Measurements from ENCODE around the gene NDEL1.

NDEL1 gene

GRCh38 chr17:8465356-8465755, 29.7 kb downstream of the NDEL1 start:
- Histone ChIP-seq H3K27ac (ENCODE audit: low read depth, low read length) (no peak overlapping the region), H3K27me3 (ENCODE audit: control insufficient read depth in 5 of 5, insufficient read depth in 4 of 5, low read length in 5 of 5) (no peaks in the 10 kb centered on the region), H3K4me3 (ENCODE audit: low read depth in 1 of 5, low read length in 5 of 5) (no peak overlapping the region), H3K9me3 (ENCODE audit: control insufficient read depth in 5 of 5, low read length in 5 of 5) (no peaks in the 10 kb centered on the region), H3K9ac (ENCODE audit: low read length in 5 of 5) (no peak overlapping the region), H3K4me1 (ENCODE audit: control insufficient read depth in 5 of 5, insufficient read depth in 5 of 5, low read length in 5 of 5) (peaks cover 2 to 31% (median 30%) of the 10 kb centered on the region in 5 donors), H3K36me3 (ENCODE audit: control insufficient read depth in 5 of 5, insufficient read depth in 5 of 5, low read length in 5 of 5) (peaks cover 16 to 81% (median 68%) of the 10 kb centered on the region in 5 donors)

DNA sequence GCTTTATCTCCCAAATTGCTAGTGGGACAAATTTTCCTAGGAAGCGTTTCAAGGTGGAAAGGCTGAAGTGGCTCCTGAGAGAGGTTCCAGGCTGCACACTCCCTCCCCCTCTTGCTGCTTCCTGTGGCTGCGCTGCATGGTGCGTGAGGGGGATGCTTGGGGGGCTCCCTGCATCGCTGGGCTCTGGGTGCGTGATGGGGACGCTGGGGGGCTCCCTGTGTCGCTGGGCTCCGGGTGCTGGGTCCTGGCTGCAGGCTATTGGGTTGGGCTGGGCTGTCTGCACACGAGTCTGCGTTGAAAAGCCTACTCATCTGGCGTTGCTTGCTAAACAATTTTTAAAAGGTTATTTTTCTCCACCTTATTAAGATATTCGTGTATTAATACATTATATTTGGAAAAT, 30.1 kb downstream of the NDEL1 start:
- peaks cover 6 to 35% (median 34%) of the 10 kb centered on the region in 5 donors for H3K4me1 ChIP-seq (ENCODE audit: control insufficient read depth in 5 of 5, insufficient read depth in 5 of 5, low read length in 5 of 5)
- H3K9me3 ChIP-seq (ENCODE audit: control insufficient read depth in 5 of 5, low read length in 5 of 5) = no peaks in the 10 kb centered on the region
- H3K4me3 ChIP-seq (ENCODE audit: low read depth in 1 of 5, low read length in 5 of 5) = no peak overlapping the region
- no peak overlapping the region for H3K9ac ChIP-seq (ENCODE audit: low read length in 5 of 5)
- peaks cover 12 to 81% (median 64%) of the 10 kb centered on the region in 5 donors for H3K36me3 ChIP-seq (ENCODE audit: control insufficient read depth in 5 of 5, insufficient read depth in 5 of 5, low read length in 5 of 5)
- no peaks in the 10 kb centered on the region for H3K27me3 ChIP-seq (ENCODE audit: control insufficient read depth in 5 of 5, insufficient read depth in 4 of 5, low read length in 5 of 5)
- H3K27ac ChIP-seq (ENCODE audit: low read depth, low read length) = no peak overlapping the region

DNA sequence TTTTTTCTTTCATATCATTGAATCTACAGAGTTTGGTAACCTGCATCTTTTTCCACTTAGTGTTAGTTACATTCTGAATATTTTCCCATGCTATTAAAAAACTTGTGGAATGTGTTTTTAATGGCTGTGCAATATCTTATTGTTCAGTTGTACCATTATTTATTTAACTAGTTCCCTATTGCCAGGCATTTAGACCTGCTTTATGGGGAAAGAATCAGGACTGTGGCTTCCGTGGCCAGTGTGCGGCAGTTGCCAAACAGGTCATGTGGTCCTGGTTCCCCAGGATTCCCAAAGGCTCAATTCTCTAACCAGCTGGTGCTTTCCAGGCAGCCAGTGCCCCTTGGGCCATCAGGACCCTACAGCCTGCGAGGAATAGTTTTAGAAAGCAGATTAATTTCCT, 30.8 kb downstream of the NDEL1 start:
- H3K36me3 ChIP-seq (ENCODE audit: control insufficient read depth in 5 of 5, insufficient read depth in 5 of 5, low read length in 5 of 5) = peaks cover 8 to 81% (median 61%) of the 10 kb centered on the region in 5 donors
- H3K9ac ChIP-seq (ENCODE audit: low read length in 5 of 5) = no peak overlapping the region
- no peak overlapping the region for H3K4me3 ChIP-seq (ENCODE audit: low read depth in 1 of 5, low read length in 5 of 5)
- no peak overlapping the region for H3K27ac ChIP-seq (ENCODE audit: low read depth, low read length)
- H3K27me3 ChIP-seq (ENCODE audit: control insufficient read depth in 5 of 5, insufficient read depth in 4 of 5, low read length in 5 of 5) = no peaks in the 10 kb centered on the region
- no peaks in the 10 kb centered on the region for H3K9me3 ChIP-seq (ENCODE audit: control insufficient read depth in 5 of 5, low read length in 5 of 5)
- peaks cover 6 to 40% (median 35%) of the 10 kb centered on the region in 5 donors for H3K4me1 ChIP-seq (ENCODE audit: control insufficient read depth in 5 of 5, insufficient read depth in 5 of 5, low read length in 5 of 5)

- Histone ChIP-seq H3K27ac (ENCODE audit: low read depth, low read length) (no peak overlapping the region), H3K4me1 (ENCODE audit: control insufficient read depth in 5 of 5, insufficient read depth in 5 of 5, low read length in 5 of 5) (peaks cover 6 to 40% (median 35%) of the 10 kb centered on the region in 5 donors), H3K27me3 (ENCODE audit: control insufficient read depth in 5 of 5, insufficient read depth in 4 of 5, low read length in 5 of 5) (no peaks in the 10 kb centered on the region), H3K9ac (ENCODE audit: low read length in 5 of 5) (no peak overlapping the region), H3K9me3 (ENCODE audit: control insufficient read depth in 5 of 5, low read length in 5 of 5) (no peaks in the 10 kb centered on the region), H3K36me3 (ENCODE audit: control insufficient read depth in 5 of 5, insufficient read depth in 5 of 5, low read length in 5 of 5) (peaks cover 8 to 81% (median 61%) of the 10 kb centered on the region in 5 donors), H3K4me3 (ENCODE audit: low read depth in 1 of 5, low read length in 5 of 5) (no peak overlapping the region)
These were observed 31.2 kb downstream of the NDEL1 start for GRCh38 chr17:8466873-8467272.

DNA sequence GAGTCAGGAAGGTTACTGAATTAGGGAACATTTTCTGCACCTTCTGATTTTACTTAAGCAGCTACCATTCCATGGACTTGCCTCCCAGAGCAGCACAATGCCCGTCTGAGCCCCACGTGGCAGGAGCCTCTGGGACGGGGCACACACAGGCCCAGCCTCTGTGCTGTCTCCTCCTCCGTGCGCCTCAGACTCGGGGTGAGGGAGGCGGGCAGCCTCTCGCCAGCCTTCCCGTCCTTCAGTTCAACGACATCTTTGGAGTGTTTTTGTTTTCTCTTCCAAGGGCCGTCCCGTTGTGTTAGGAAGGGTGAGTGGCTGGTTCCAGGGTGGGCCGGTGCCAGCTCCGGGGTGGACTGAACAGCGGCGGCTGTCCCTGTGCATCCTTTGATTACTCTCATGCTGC, 31.8 kb downstream of the NDEL1 start:
- peaks cover 8 to 81% (median 58%) of the 10 kb centered on the region in 5 donors for H3K36me3 ChIP-seq (ENCODE audit: control insufficient read depth in 5 of 5, insufficient read depth in 5 of 5, low read length in 5 of 5)
- H3K4me1 ChIP-seq (ENCODE audit: control insufficient read depth in 5 of 5, insufficient read depth in 5 of 5, low read length in 5 of 5) = peaks cover 6 to 40% (median 35%) of the 10 kb centered on the region in 5 donors
- H3K9me3 ChIP-seq (ENCODE audit: control insufficient read depth in 5 of 5, low read length in 5 of 5) = no peaks in the 10 kb centered on the region
- H3K27me3 ChIP-seq (ENCODE audit: control insufficient read depth in 5 of 5, insufficient read depth in 4 of 5, low read length in 5 of 5) = no peaks in the 10 kb centered on the region
- H3K27ac ChIP-seq (ENCODE audit: low read depth, low read length) = no peak overlapping the region
- no peak overlapping the region for H3K4me3 ChIP-seq (ENCODE audit: low read depth in 1 of 5, low read length in 5 of 5)
- H3K9ac ChIP-seq (ENCODE audit: low read length in 5 of 5) = no peak overlapping the region

- Histone ChIP-seq H3K27me3 (ENCODE audit: control insufficient read depth in 5 of 5, insufficient read depth in 4 of 5, low read length in 5 of 5) (no peaks in the 10 kb centered on the region), H3K4me3 (ENCODE audit: low read depth in 1 of 5, low read length in 5 of 5) (no peak overlapping the region), H3K4me1 (ENCODE audit: control insufficient read depth in 5 of 5, insufficient read depth in 5 of 5, low read length in 5 of 5) (peaks cover 6 to 40% (median 35%) of the 10 kb centered on the region in 5 donors), H3K27ac (ENCODE audit: low read depth, low read length) (no peak overlapping the region), H3K9me3 (ENCODE audit: control insufficient read depth in 5 of 5, low read length in 5 of 5) (no peaks in the 10 kb centered on the region), H3K9ac (ENCODE audit: low read length in 5 of 5) (no peak overlapping the region), H3K36me3 (ENCODE audit: control insufficient read depth in 5 of 5, insufficient read depth in 5 of 5, low read length in 5 of 5) (peaks cover 6 to 79% (median 57%) of the 10 kb centered on the region in 5 donors)
These were observed 32.4 kb downstream of the NDEL1 start for GRCh38 chr17:8468127-8468526.

DNA sequence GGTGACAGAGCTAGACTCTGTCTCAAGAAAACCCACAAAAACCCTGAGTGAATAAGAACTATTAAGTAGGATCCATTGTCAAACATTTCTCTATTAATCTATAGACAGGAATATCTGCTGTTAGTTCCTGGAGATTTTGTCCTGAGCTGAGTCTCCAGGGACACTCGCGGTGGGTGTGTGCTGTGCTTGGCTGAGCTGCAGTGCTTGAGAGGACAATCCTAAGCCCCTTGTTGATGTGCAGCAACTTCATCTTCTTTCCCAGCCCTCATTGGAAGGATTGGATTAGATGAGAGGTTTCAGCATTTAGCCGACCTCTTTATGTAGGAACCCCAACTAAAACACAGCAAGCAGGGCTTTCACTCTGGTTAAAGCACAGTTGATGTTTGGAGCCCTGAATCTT, 33.3 kb downstream of the NDEL1 start:
- Histone ChIP-seq H3K36me3 (ENCODE audit: control insufficient read depth in 5 of 5, insufficient read depth in 5 of 5, low read length in 5 of 5) (peaks cover 2 to 77% (median 55%) of the 10 kb centered on the region in 5 donors), H3K27me3 (ENCODE audit: control insufficient read depth in 5 of 5, insufficient read depth in 4 of 5, low read length in 5 of 5) (no peaks in the 10 kb centered on the region), H3K4me1 (ENCODE audit: control insufficient read depth in 5 of 5, insufficient read depth in 5 of 5, low read length in 5 of 5) (peaks cover 6 to 40% (median 35%) of the 10 kb centered on the region in 5 donors)

DNA sequence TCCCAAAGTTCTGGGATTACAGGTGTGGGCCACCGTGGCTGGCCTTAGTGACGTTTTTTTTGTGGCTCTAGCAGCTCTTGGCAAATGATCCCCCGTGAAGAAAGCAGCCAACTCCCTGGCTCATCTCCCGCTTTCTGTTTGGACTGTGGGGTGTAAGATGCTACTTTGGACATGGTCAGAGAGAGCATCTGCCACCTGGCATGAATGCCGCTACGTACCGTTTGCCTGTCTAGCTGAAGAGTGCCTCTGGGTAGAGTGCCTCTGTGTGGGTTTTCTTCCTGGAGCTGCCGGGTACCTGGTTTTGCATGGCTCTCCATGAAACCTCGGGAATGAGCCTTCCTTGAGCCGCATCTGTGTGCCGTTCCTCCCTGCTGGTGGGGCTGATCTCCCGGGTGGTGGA, 34.3 kb downstream of the NDEL1 start:
- Histone ChIP-seq H3K4me1 (ENCODE audit: control insufficient read depth in 5 of 5, insufficient read depth in 5 of 5, low read length in 5 of 5) (peaks cover 6 to 36% (median 32%) of the 10 kb centered on the region in 5 donors), H3K4me3 (ENCODE audit: low read depth in 1 of 5, low read length in 5 of 5) (no peak overlapping the region), H3K9ac (ENCODE audit: low read length in 5 of 5) (no peak overlapping the region), H3K27ac (ENCODE audit: low read depth, low read length) (no peak overlapping the region), H3K27me3 (ENCODE audit: control insufficient read depth in 5 of 5, insufficient read depth in 4 of 5, low read length in 5 of 5) (no peaks in the 10 kb centered on the region), H3K9me3 (ENCODE audit: control insufficient read depth in 5 of 5, low read length in 5 of 5) (no peaks in the 10 kb centered on the region), H3K36me3 (ENCODE audit: control insufficient read depth in 5 of 5, insufficient read depth in 5 of 5, low read length in 5 of 5) (peaks cover 5 to 77% (median 55%) of the 10 kb centered on the region in 5 donors)

More for the DNA sequence above, 33.3 kb downstream of the NDEL1 start:
- no peak overlapping the region for H3K4me3 ChIP-seq (ENCODE audit: low read depth in 1 of 5, low read length in 5 of 5)
- no peak overlapping the region for H3K9ac ChIP-seq (ENCODE audit: low read length in 5 of 5)
- no peaks in the 10 kb centered on the region for H3K9me3 ChIP-seq (ENCODE audit: control insufficient read depth in 5 of 5, low read length in 5 of 5)
- no peak overlapping the region for H3K27ac ChIP-seq (ENCODE audit: low read depth, low read length)

DNA sequence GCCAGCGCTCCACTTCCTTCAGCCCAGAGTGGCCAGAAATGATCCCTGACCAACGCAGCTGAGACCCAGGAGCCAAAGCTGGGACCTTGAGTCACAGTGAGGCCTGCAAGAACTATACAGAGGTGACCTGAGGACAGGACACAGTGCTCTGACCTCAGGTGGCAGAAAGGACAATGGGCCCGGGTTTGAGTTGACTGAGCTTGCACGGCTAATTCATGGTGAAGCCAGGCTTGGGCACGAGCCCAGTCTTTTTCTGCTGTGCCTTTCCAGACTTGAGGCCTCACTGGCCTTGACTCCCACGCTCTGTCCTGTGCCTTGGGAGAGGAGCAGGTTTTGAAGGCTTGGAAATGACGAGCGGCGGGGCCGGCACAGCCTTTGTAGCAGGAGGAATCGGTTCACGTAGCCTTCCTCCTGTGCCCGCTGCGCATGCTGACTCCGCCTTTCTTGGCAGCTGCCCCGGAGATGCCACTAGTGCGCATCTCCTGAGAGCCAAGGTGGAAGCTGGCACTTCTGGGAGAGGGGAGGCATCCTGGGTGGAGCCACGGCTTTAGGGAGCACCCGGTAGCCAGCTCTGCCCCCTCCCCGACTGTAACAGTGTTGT, 34.9 kb downstream of the NDEL1 start:
- no peak overlapping the region for H3K27ac ChIP-seq (ENCODE audit: low read depth, low read length)
- H3K9ac ChIP-seq (ENCODE audit: low read length in 5 of 5) = no peak overlapping the region
- peaks cover 5 to 82% (median 58%) of the 10 kb centered on the region in 5 donors for H3K36me3 ChIP-seq (ENCODE audit: control insufficient read depth in 5 of 5, insufficient read depth in 5 of 5, low read length in 5 of 5)
- peaks cover 6 to 33% (median 26%) of the 10 kb centered on the region in 5 donors for H3K4me1 ChIP-seq (ENCODE audit: control insufficient read depth in 5 of 5, insufficient read depth in 5 of 5, low read length in 5 of 5)
- H3K27me3 ChIP-seq (ENCODE audit: control insufficient read depth in 5 of 5, insufficient read depth in 4 of 5, low read length in 5 of 5) = no peaks in the 10 kb centered on the region
- H3K4me3 ChIP-seq (ENCODE audit: low read depth in 1 of 5, low read length in 5 of 5) = no peak overlapping the region
- H3K9me3 ChIP-seq (ENCODE audit: control insufficient read depth in 5 of 5, low read length in 5 of 5) = no peaks in the 10 kb centered on the region

- H3K4me1 ChIP-seq (ENCODE audit: control insufficient read depth in 5 of 5, insufficient read depth in 5 of 5, low read length in 5 of 5) = peaks cover 6 to 30% (median 12%) of the 10 kb centered on the region in 5 donors
- peaks cover 5 to 89% (median 67%) of the 10 kb centered on the region in 5 donors for H3K36me3 ChIP-seq (ENCODE audit: control insufficient read depth in 5 of 5, insufficient read depth in 5 of 5, low read length in 5 of 5)
- H3K27me3 ChIP-seq (ENCODE audit: control insufficient read depth in 5 of 5, insufficient read depth in 4 of 5, low read length in 5 of 5) = no peaks in the 10 kb centered on the region
- no peaks in the 10 kb centered on the region for H3K9me3 ChIP-seq (ENCODE audit: control insufficient read depth in 5 of 5, low read length in 5 of 5)
- H3K9ac ChIP-seq (ENCODE audit: low read length in 5 of 5) = no peak overlapping the region
- H3K27ac ChIP-seq (ENCODE audit: low read depth, low read length) = no peak overlapping the region
- H3K4me3 ChIP-seq (ENCODE audit: low read depth in 1 of 5, low read length in 5 of 5) = no peak overlapping the region
These were observed 37.0 kb downstream of the NDEL1 start for GRCh38 chr17:8472663-8473062.

Data from subcutaneous abdominal adipose tissue (tissue), 5 donors.